Activated CD8-positive, alpha-beta memory T cell treated with anti-CD3 and anti-CD28 coated beads, Interleukin-2, amount 50 U/mL, for 48 hours (primary cell): ENCODE data around the gene ADAM22.

Source experiments
- DNase-seq: peaks from one replicate; pipeline ENCODE4 v3.0.0-alpha.2; 2020

Gene ADAM22

DNA sequence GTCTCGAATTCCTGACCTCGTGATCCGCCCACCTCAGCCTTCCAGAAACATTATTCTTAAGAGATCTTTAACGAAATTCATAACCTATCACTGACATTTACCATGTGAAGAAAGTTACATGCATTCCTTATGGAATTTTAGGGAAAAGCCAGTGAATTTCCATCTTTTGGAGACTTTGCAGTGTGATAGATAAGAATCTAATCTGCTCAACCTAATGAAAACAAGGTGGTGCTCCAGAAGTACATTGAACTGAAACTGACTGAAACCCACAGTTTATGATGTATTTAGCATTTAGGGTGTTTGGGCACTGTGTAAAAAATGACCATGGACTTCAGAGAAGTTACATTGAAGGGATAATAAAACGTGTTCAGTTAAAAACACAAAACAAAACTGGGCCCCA is 242.1 kb downstream of the ADAM22 start:
- no peak for DNase-seq

DNA sequence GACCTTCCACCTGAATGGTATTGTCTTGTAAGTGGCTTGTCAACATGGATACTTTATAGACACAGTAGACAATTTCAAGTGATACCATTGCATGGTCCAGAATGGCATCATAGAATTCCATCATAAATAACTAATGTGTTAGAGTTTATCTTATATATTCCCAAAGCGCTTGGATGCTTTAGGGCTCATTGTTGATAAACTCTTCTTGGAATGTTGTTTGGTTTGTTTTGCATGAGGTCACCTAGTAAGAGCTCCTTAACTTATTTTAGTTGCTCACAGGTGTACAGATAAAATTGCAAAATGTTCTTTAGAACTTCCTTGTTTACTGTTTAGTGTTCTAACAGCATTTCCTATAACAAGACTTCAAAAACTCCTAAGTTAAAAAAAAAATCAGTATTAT is 249.0 kb downstream of the ADAM22 start:
- DNase-seq, result no peak

DNA sequence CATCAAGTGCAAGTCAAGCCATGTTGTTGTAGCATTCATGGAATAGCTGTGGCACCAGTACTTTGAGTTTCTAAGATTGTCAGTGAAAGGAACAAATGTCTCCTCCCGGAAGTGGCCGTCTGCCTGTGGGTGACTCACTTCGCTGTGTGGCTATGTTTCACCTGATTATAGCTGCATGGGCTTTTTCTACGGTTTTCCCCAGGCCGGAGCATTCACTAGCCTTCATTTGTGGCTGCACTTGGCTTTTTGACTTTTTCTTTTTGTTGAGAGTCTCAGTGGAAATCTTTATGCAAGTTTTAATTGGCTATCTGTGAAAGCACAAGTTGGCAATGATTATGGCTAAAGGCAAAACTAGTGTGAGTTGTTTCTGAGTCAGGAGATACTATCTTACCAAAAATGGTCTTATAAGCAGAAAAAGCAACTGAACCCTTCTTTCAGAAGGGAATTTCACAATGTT is 250.8 kb downstream of the ADAM22 start:
- DNase-seq, result no peak

DNA sequence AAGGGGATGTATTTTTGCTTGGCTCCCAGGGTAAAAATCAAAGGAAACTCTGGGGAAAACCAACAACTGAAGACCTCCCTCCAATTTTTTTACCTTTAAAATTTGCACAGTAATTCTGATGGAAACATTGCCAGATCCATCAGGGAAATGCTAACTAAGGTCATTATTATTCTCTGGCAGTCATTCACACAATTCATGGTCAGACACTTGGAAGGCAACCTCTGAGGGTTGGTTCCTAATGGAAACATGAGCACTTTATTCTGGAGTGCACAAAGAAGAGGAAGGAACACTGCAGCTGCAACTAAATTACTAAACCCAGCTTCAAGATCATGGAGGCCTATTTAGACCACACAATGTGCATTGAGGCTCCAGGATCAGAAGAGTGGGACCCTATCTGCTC is 251.6 kb downstream of the ADAM22 start:
- DNase-seq, result no peak

DNA sequence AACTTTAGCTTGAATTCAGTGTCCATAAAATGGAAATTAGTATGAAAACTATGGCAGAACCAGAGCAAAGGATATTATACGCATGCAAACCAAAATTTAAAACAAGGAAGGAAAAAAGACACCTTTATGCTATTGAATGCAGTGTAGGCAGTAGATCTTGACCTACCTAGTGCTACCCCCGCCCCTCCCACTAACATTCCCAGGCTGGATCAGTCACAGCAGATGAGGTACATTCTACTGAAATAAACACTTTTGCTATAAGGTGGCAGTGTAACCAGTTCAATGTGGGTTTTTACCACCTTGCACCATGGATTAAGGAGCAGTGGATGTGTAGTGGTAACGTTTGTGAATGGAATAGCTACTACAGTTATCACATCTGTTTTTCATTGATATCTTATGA is 257.9 kb downstream of the ADAM22 start:
- DNase-seq, result no peak

DNA sequence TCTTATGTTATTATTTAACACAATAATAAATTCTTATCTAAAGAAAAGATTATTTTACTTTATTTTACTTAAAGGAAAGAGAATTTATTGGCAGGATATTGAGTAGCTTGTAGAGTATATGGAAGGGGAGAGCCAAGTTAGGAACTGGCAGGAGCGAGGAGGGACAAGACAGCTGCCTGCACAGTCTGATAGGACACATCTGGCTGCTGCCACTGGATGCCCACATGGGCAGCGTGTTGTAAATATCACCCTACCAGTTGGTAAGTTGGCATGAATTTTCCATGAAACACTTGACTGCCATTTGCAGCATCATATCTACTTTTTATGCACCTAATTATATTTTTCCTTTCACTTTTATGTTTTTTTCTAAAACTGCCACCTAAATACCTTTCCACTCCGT is 266.2 kb downstream of the ADAM22 start:
- no peak for DNase-seq

DNA sequence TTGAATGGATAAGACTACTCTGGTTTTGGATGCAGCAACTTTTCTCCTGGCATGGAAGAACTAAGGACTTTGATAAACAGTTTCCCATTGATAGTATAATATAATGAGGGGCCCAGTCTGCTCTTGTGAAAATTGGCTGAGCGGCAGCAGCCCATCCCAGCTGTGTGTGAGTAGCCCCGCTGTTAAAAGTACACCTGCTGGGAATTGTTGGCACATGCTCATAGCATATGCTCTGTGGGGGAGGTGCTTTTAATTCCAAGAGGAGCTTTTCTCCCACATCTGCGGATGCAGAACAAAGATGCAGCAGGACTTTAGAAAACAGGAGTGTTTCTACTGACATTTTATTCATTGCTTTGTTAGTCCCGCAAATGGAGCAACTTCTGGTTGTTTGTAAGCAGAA is 266.7 kb downstream of the ADAM22 start:
- DNase-seq, result no peak

DNA sequence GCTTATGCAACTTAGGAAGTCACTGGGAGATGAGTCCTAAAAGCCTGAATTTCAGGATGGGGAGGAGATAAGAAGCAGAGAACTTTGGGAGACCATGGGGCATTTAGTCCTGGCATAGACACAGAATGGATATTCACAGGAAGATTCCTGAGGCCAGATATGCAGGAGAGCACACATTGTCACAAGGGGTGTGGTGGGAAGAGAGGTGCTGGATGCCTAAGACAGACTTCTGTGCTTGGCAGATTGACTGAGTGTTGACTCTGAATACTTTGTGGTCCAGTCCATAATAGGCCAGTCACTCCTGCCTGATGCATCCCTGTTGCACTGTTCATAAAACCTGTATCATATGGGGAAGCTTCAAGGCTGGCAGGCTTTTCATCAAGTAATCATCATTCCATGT is 267.3 kb downstream of the ADAM22 start:
- DNase-seq, result no peak

DNA sequence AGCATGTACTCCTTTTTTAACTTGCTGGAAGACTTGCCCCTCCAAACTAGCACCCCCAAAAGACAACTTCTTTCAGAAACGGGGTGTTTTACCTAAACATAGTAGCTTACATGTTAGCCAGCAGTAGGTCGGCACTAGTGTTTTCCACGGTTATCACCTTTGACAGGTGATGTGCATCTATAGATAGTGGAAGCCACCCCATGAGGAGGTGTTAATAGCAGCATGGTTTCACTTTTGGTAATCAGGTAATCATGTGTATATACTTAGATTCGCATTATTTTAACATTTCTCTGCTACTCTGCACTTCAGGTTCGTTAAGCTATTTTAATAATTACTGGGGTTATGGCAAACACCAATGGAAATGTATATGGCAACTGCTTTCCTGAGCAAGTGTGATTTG is 268.2 kb downstream of the ADAM22 start:
- no peak for DNase-seq

DNA sequence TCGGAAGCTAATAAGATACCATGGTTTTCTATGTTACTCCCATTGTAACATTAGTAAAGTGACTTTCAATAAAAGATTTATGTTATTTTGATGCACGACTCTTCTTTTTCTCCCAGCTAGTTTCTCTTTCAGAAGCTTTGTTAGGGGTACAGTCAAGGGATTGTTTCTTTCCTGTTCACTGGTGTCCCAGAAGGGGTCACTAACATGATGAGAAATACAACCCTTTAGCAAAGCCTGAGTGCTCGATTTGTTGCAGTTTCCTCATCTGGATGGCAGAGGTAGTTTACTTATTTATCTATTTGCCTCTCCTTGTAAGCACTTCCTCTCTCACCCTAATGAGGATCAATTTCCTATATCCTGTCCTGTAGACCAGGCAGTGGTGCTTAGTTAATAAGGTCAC is 268.7 kb downstream of the ADAM22 start:
- no peak for DNase-seq

DNA sequence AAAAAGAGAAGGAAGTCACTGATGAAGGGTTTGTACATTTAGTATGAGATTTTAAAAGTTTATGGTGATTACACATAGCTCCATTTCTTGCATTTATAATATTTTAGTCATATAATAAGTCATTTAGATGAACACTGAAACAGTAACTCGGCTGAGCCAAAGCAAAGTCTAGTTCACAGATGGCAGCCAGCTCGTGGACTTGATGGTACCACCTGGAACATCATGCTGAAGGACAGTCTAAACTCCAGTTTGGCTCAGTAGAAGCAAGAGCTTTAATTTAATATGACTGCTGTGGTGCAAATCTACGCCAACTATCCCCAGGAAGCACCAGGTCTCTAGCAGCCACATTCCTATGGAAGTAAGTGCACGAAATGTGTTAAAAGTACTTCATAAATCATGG is 269.4 kb downstream of the ADAM22 start:
- no peak for DNase-seq

DNA sequence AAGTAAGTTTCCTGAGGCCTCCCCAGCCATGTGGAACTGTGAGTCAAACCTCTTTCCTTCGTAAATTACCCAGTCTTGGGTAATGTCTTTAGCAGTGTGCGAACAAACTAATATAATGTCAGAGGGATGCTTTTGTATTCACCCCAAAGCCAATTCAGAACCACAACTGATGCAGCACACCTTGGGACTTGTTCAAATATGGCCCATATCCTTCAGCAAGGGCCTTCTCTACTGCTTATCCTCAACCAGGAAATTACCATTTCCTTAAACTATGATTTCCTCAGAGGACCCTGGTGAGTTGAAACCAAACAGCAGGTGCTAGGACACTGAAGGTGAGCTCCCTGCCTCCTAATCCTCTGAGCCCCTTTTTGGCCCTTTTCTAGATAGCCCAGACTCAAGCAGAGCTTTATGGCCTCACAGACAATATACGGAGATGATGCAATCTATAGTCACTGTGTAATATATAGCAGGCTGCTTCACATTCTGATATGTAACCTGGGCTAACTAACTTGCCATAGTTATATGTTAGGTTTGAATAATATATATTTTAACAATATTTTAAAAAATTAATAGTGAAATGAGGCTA is 270.6 kb downstream of the ADAM22 start:
- no peak for DNase-seq

DNA sequence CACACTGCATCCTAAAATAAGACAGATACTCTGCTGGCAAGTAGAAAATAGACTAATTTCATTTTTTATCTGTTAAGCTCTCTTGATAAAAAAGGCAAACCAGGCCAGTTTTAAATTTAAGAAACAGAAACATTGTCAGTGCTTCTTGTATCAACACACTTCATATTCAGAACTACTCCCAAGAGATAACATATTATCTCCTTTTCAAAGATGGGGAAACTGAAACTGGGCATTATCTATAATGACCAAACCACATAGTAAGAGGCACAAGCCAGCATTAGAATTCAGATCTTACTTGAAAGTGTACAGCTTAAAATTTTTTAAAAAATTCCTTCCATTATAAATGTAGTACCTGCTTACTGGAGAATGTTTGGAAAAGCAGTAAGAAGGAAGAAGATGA is 271.1 kb downstream of the ADAM22 start:
- DNase-seq, result no peak

DNA sequence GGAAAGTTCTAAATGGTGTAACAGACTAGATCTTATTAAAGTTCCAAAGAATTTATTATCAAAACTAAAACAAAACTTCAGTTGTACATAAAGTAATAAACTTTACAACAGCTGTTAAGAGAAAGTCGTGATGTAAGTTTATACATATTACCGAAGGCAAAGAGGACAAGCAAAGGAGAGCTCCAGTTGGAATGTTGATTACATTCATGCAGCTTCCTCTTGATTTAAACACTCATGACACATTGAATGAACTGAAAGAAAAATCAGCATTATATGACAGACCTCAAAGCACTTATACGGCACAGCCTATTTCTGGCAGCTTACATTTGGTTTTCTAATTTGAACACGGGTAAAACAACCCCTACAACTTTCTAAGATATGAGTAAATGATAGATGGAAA is 272.2 kb downstream of the ADAM22 start:
- no peak for DNase-seq

DNA sequence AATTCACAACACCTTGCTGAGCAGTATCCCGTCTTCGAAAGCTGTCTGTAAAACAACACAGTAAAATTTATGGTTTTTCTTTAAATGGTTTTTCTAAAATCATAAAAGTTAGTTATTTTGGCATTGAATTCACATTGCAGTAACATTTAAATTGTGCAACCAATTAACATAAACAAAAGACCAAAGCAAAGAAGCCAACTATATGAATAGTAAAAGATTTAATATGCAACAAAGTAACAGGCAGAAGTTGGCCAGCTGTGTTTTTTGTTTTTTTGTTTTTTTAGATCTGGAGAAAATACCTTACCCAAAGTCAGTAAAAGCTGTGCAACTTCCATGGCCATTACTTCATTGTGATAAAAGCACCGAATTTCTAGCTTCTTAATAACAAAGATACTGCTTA is 274.5 kb downstream of the ADAM22 start:
- no peak for DNase-seq

DNA sequence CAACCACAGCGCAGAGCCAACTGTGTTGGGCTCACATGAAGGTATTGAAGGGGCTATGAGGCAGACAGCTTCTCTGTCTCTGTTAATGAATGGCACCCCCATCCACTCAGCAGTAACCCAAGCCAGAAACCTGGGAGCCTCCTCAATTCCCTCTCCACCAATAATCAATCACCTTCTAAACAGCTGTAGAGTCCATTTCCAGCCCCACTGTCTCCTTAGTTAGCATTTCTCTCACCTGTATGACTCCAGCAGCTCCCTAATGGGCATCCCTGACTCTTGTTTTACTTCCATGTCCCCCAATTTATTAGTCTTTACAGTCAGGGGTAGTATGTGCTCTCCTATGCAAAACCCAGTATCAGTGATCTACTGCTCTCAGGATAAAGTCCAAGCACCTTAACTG is 278.9 kb downstream of the ADAM22 start:
- DNase-seq, result no peak

DNA sequence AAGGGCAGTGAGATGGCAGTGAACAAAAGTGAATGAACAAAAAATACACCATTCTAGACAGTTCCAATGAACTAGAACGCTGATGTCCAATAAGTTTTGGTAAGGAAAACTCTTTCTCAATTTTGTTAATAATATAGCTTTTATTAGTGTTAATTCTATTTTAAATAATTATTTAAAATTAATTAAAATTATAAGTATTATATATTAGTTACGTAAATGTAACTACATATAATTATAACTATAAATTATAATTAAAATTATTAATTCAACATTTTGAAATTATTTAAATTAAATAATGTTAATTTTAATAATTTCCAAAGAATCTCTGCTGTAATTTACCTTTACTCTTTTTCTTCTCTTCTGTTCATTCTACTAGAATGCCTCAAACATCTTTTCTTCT is 280.4 kb downstream of the ADAM22 start:
- DNase-seq, result no peak

DNA sequence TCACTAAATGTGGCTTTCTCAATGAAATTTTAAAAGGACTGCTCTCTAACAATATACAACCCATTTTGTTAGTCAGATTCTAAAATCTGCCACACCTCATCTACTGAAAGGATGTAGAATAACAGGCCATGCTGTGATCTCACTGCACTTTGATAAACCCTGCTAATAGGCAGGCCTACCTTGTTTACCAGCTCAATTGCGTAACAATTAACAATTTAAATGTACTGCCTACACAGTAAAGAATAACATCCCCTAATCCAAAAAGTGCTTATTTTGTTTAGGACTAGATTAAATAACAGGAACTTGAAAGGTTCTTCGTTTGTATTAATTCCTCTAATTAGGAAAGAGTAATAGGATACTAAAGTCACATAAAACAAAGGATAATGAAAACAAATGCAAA is 281.2 kb downstream of the ADAM22 start:
- DNase-seq, result no peak

DNA sequence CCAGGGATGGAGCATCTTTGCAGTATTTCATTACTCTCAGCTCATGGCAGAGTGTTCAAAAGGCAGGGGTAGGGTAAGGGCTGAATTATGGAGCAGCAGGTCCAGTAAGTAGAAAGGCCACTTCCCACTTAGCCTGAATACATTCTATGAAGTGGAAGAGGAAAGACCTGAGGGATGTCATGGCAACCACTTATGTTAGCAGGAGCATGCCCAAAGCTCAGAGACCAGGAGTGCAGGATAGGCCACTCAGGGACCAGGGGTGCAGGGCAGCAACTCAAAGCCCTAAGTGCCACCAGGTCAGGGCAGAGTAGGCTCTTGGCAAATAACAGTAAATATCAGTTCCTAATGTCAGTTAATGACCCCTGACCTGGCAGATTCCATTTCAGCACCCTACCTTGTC is 282.2 kb downstream of the ADAM22 start:
- DNase-seq, result no peak

DNA sequence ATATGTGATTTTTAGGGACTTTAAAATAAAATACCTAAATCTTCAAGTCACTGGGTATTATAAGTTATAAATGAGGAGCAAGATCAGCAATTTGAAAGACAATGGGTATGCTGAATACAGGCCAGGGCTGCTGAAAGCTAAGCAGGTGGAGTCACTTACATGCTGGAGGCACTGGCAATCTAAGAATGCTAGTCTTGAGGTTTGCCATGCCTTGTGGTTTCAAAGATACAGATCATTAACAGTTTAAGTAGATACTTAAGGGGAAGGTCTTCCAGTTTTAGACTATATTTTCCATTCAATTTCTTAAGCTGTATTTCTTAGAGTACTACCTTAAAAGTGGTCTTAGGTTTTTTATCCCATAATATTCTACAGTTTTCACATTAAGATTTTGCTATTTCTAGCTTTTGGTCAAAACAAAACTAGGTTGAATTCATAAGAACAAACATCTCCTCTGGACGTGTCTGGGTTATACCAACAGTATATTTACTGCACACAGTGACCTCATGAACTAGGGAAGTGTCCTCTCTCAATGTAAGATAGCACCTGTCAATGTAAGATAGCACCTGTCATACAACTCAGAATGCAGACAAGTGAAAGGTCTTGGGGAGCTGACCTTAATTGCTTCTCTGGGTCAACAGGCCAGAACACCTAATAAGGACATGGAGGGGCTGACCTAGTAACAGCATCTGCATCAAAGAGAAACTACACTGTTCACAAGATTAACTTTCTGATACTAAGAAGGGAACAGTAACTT is 283.8 kb downstream of the ADAM22 start:
- DNase-seq, result no peak

DNA sequence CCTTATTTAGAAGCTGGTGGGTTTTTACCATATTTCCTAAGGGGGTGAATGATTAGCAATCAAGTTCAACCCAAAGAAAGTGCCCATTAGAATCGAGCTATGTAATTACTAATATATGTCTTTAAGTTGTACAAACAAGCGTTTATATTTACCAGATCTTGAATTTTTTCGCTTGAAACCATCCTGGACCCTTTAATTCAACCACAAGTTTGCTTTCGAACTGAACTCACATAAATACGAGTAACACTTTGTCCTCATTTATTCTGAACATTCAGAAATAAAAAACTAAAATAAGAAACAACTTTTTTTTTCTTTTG is 284.3 kb downstream of the ADAM22 start:
- DNase-seq, result no peak

DNA sequence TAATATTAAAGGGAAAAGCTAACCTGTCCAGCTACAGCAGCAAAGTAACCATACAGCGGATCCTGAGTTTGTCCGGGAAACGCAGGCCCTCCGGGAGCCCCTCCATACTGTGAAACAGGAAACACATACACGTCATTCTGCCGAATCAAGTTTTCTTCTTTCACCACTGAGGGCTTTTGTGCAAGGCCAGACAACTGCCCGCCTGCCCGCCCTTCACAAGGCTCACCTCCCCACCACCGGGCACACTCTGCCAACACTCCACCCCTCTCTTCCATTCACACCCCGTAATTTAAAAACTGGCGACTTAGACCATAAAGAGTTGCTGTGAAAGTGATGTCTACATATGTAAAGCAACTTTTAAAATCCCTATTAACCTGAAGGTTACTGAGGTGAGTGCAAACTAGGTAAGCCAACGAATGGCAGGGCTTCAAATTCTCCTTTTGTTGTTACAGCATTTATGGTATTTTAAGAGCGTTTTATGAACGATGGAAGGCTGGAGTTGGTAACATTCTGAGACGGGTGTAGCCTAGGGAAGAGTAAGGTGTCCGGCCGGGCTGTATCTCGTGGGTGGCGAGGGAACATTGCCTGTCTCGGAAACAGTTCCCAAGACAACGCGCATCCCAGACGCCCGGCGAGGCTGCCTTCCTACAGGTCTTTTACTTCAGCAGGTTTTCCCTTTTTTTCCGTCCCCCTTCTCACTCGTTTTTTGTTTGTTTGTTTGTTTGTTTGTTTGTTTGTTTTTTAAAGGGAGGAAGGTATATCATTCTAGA is 285.0 kb downstream of the ADAM22 start:
- peak; percentile 63 for DNase-seq

DNA sequence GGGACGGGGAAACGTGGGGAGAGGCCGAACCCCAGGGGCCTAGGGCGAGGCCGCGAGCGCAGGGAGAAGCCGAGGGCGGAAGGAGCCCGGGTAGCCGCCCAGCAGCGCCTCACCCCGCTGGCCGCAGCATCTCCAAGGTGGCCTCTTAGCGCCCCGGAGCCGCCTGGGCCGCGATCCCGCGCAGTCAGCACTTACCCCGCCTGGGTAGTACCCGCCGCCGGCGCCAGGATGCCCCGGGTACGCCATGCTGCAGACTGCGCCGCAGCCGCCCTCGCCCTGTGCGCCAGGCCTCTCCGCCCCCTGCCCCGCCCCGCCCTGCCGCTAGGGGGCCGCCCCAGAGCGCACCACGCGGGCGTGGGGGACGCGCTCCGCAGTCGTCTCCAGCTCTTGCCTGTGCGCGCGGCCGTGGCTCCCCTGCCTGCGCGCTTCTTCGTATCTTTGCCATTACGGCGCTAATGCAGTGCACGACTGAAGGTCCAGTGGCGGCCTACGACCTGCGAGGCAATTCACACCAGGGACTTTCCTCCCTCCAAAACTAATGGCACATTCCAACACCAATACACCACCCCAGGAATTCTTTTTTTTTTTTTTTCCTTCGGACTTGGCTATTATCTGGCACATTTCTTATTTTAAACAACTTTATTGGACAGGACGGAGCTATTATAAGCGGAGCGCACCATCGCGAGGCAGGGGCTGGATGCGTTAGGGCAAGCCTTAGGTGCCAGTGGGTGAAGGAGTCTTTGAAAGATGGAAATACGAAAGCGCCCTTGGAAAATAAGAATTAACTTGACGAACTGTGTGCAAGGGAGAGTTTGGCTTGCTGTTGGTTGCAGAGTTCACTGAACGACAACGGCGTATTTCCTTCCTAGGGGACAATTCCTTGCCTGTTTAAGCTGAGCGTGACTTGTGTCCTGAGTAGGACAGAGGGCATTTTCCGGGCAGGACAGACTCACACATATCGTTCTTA is 286.0 kb downstream of the ADAM22 start, which contains the start of gene SRI:
Gene SRI (minus strand): TSS at position 258 of the 967 bp plus-strand sequence. CDS start 12 bp downstream, at position 246.
- DNase-seq, result peak; percentile 95
